Sigmoid colon (tissue), 4 donors: ENCODE data around the gene SLC7A14.
A peak's percentile ranks its signal among the peaks of the same experiment; 100 is the strongest.

Experiments
- EP300 ChIP-seq, 4 donors: sonication (generic); formaldehyde crosslinking; IDR thresholded peaks; one replicate each; pipeline ENCODE4 v1.6.1; 2017; ENCODE audit warnings: antibody characterized with exemption in 4 of 4
- POLR2A ChIP-seq, 2 donors: fragments of 450-650 bp; IDR thresholded peaks; one replicate each; pipeline ENCODE4 v1.6.1; 2016; ENCODE audit warnings: antibody characterized with exemption in 2 of 2, mild to moderate bottlenecking in 2 of 2, moderate library complexity in 2 of 2
- POLR2AphosphoS5 ChIP-seq, 4 donors: sonication (generic); formaldehyde crosslinking; IDR thresholded peaks; one replicate each; pipeline ENCODE4 v1.6.1; 2017; ENCODE audit warnings: antibody characterized with exemption in 4 of 4
- TF ChIP-seq, protein P1 (sequence below), 4 experiments: fragments of 450-650 bp in 3 of 4; fragments of 200-600 bp in 1 of 4; IDR thresholded peaks; one replicate each; pipeline ENCODE4 v1.5.1; 2016 to 2019; ENCODE audit warnings: antibody characterized with exemption in 4 of 4, mild to moderate bottlenecking in 3 of 4, moderate library complexity in 2 of 4

DNA sequence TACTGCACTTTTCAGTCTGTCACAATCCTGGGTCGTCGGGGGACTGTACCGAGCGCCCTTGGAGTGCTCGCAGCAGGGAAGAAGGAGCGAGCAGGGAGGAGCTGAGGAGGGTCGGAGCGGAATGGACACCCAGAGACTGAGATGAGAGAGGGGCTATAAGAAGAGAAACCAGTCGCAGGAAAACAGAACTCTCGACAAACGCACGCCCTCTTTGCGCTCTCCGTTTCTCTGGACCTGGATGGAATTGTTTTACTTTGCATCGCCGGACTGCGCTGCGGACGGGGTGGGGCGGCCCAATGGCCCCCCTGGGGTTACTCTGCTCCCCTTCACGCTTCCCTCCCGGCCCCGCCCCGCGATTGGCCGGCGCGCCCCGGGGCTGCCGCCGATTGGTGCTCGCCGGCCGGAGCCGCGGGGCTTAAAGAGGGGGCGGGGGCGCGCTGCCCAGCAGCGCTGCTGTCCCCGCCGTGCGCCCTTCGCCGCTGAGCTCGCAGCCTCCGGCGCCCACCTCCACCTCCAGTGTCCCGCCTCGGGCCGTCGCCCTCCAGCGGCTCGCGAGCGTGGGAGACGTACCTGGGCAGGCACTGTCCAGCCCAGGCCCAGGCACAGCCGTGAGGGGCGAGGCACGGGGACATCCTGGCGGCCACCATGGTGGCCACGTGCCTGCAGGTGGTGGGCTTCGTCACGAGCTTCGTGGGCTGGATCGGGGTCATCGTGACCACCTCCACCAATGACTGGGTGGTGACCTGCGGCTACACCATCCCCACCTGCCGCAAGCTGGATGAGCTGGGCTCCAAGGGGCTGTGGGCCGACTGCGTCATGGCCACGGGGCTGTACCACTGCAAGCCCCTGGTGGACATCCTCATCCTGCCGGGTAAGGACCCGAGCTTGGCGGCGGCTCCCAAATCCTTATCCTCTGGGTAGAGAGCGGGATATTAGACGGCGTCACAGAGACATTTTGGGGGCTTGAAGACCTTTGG lies 167.2 kb downstream of the SLC7A14 start, which contains the start of gene CLDN11:
- TF ChIP-seq, protein P1, sequence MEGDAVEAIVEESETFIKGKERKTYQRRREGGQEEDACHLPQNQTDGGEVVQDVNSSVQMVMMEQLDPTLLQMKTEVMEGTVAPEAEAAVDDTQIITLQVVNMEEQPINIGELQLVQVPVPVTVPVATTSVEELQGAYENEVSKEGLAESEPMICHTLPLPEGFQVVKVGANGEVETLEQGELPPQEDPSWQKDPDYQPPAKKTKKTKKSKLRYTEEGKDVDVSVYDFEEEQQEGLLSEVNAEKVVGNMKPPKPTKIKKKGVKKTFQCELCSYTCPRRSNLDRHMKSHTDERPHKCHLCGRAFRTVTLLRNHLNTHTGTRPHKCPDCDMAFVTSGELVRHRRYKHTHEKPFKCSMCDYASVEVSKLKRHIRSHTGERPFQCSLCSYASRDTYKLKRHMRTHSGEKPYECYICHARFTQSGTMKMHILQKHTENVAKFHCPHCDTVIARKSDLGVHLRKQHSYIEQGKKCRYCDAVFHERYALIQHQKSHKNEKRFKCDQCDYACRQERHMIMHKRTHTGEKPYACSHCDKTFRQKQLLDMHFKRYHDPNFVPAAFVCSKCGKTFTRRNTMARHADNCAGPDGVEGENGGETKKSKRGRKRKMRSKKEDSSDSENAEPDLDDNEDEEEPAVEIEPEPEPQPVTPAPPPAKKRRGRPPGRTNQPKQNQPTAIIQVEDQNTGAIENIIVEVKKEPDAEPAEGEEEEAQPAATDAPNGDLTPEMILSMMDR (IDR thresholded peaks at IDR 0.05), result no peak
- TF ChIP-seq EP300 (IDR thresholded peaks at IDR 0.05) (no peak), POLR2AphosphoS5 (IDR thresholded peaks at IDR 0.05) (peak in 1 of 4 donors; percentile 52), POLR2A (IDR thresholded peaks at IDR 0.05) (no peak)
